GM19438 (cell line): Measurements from ENCODE around the gene PNLIPRP2.

Experiments
- ATAC-seq: cut with Tn5 transposase; IDR thresholded peaks from one replicate; pipeline ENCODE4 v1.9.1; 2021; ENCODE audit warnings: low read depth; ENCODE audit not compliant: unreplicated experiment

Gene PNLIPRP2

DNA sequence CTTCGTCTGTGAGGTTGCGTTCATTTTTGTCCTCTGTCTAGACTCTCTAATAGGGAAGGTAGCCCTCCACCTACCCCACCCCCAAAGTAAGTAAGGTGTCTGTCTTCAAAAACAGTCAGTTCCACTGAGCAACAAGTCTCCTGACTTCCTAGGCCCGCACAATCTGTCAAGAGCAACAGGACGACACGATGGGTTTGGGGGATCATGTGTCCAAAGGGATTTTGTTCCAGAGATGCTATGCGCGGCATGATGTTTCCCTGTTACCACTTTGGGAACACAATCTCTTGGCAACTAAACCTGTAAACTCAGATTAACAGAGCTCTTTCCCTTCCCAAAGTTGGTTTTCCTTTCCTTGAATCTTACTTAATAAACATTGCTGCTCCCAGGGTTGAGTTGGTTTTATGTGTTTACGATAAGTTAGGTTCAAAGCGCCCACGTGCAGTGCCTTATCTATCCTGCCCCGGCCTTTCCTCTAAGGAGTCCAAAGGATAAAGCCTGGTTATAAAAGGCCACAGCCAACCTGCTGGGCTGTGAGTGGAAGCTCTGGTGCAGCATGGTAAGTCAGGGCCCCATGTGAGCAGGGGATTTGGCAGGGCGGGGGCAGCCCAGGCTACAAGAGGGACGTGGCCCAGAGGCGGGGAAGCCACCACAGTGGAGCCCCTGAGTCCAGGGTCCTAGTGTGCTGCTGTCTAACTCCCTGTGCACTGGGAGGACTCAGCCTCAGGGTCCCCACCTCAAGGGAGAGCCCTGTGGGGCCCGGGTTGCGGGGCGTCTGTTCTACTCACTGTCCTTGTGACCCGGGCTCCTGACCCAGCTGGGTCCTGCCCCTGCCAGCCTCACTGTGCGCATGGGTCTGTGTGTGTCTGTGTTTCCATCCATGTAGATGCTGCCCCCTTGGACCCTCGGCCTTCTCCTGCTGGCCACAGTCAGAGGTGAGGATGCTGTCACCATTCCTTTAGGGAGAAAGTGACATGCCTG lies at the start of gene PNLIPRP2:
PNLIPRP2 (plus strand) TSS at position 531 of the 978 bp plus-strand sequence.
- ATAC-seq = no peak

DNA sequence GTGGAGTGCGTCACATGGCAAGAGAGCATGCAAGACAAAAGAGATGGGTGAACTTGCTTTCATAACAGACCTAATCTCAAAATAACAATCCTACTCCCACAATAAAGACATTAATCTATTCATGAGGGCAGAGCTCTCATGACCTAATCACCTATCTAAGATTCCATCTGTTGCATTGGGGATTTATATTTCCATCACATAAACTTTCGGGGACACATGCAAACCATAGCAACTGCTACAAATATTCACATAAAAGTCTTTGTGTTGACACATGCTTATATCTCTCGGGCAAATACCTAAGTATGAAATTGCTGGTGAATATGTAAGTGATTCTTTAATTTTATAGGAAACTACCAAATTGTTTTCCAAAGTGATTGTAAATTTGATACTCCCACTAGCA lies 46.0 kb upstream of the PNLIPRP2 start:
- no peak for ATAC-seq

- ATAC-seq = no peak
These were observed 32.7 kb upstream of the PNLIPRP2 start for GRCh38 chr10:116587878-116588591.

DNA sequence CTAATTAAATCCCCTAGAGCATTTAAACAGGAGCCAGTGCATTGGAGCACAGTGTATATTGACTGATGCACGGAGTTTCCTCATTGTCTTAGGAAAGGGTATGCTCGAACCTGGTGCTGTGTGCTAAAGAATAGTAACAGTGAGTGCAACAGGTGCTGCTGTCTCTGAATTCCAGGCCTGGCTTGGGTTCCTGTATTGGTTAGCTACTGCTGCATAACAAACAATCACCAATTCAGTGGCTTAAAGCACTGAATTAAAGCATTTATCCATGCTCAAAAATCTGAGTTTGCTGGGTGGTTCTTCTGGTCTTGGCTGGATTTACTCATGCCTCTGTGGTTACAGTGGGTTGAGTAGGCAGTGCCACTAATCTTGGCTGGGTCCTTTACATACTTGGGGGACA lies 31.8 kb upstream of the PNLIPRP2 start:
- ATAC-seq = no peak

- ATAC-seq = no peak
These were observed 30.8 kb upstream of the PNLIPRP2 start for GRCh38 chr10:116589926-116590325.

DNA sequence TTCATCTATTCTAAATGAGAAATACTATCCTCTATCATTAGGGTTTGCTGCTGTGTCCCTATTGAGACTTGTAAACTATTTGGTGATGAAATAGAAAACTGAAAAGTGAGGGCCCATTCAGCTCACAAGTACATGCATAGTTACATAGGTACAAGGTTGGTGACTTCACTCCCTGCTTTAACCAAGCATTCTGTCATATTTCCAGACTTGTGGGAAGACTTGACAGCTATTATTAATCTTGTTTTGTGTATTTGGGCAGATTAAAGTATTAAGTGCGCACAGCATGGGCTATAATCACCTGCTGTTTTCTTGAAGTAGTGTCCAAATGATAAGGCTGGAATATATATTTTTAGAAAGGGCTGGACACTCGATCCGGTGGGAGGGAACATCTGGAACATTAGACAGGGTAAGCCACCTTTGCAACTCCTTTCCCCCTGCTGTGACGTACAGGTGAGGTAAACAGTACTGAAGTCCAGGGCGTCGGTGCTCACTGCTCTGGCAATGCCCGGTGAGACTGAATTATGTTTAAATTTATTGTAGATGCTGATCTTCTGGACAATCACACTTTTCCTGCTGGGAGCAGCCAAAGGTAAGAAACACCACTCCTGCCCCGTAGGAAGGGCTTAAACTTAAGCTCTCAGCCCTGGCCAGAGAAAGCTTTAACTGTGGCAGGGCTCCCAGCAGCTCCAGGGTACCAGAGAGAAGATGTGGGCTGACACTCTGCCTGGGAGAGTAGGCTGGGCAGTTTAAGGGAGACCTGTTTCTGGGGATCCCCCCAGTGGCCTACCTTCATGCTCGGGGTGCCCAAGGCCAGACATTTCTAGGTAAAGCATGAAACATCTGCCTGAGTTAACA lies 29.9 kb upstream of the PNLIPRP2 start, which contains the start of gene PNLIPRP1:
PNLIPRP1 (plus strand) TSS at position 370 of the 855 bp plus-strand sequence; CDS start at position 541, 171 bp downstream.
- no peak for ATAC-seq

DNA sequence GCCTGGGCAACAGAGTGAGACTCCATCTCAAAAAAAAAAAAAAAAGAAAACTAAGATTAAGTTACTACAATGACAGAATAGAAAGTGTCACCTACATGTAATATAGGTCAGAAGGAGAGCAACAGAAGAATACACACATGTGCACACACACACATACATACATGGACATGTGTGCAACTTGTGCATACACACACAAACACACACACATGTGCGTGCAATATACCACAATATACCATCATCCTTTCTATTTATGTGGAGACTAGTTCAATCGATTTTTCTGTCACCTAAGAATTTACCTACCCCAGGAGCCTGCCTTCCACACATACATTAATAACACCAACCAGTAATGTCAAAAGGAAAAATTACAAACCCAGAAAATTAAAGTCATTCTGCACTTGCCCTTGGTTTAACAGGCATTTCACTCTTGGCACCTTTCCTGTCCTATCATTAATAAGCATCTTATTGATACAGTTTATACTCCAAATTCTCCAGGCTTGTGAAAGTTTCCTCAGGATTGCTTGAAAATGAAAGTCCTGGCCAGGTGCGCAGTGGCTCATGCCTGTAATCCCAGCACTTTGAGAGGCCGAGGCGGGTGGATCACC lies 27.5 kb upstream of the PNLIPRP2 start:
- ATAC-seq = no peak

DNA sequence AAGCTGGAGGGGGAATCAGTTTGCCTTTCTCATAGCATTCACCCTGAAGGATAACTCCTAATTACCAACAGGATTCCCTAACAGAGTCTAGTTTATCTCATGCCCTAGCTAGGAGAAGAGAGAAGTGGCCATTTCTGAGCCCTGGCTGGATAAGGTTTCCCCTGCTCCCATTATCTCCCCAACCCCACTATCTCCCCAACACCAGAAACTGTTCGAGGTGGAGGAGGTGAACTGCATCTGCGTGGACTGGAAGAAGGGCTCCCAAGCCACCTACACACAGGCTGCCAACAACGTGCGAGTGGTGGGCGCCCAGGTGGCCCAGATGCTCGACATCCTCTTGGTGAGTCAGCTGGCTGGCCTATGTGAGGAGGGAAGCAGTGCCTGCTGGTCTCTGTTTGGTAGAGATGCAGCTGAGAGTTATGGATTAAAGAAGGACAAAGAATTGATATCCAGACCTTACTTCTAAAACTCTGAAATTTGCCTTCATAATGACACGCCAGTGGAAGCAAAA lies 26.2 kb upstream of the PNLIPRP2 start:
- ATAC-seq = no peak

GRCh38 chr10:116596062-116596461 lies 24.7 kb upstream of the PNLIPRP2 start:
- no peak for ATAC-seq

GRCh38 chr10:116597543-116597942 lies 23.2 kb upstream of the PNLIPRP2 start:
- ATAC-seq = no peak

DNA sequence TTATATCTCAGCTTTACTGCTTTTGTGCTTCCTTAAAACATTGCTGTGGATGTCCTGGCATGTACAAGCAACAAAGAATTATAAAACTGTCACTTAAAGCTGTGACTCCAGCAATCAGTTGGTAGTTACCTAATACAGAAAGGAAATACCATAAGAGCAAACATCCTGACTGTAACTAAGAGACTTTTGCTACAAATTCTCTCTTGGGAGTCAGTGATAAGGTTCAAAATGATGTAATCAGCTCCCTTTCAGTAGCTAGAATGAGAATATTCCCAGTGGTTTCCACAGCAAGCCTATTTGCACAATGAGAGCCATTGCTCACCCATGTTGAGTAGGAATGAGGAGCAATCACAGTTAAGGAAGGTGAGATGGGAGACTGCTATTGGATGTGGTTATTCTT lies 22.4 kb upstream of the PNLIPRP2 start:
- no peak for ATAC-seq

- ATAC-seq = no peak
These were observed 20.8 kb upstream of the PNLIPRP2 start for GRCh38 chr10:116599991-116600390.

DNA sequence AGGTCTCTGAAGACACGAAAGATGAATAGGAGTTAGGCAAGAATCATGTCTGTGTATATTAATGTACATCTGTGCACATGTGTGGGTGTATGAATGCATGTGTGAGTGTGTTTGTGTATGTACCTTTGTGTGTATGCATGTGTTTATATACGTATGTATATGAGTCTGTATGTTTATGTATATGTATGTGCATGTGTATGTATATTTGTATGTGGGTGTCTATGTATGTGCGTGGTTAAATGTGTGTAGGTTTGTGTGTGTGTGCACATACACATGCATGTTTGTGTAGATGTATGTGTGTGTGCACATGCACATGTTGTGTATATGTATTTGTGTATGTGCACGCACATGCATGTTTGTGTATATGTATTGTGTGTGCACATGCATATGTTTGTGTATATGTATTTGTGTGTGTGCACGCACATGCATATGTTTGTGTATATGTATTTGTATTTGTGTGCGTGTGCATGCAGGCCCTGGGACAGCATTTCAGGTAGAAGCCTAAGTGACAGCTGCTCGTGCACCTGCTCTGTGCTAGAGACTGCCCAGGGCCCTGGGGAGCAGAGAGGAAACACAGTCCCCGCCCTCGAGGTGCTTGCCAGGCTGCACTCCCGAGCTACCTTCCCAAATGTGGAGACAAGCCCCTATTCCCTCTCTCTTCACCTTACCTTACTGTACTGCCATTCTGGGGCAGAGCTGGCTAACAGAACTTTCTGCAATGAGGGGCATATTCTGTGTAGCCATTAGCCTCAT lies 17.9 kb upstream of the PNLIPRP2 start:
- no peak for ATAC-seq

- no peak for ATAC-seq
These were observed 14.7 kb upstream of the PNLIPRP2 start for GRCh38 chr10:116606061-116606483.

- no peak for ATAC-seq
These were observed 13.4 kb upstream of the PNLIPRP2 start for GRCh38 chr10:116607336-116607735.

GRCh38 chr10:116608686-116609594 lies 11.8 kb upstream of the PNLIPRP2 start:
- peak; percentile 28 for ATAC-seq

DNA sequence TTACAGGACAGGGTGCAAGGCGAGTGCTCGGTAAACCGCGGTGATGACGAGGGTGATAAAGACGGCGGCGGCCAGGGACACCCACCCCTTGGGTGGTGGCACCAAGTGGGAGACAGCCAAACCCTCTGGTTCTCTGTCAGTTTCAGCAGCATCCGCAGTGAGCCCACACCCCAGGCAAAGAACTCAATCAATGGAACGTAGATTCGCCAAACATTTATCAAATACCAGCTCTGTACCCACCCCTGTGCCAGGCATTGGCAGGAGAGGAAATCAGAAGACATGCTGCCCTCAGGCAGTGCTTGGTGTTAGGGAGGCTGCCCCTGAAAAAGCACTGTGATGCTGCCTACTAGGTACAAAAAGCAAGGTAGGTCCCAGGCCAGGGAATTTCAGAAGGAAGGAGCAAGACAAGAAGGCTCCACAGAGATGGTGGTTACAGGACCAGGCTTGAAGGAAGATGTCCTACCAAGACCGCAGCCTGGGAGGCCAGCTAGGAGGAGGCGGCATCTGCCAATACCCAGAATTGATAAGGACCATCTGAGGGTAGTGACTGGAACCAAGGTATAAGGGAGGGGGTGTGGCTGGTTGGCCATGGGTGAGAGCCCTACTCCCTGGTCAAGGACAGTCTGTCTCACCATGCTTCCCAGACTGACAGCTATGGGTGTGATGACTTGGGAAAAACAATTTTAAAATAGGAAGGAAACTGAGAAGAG lies 10.2 kb upstream of the PNLIPRP2 start:
- no peak for ATAC-seq

GRCh38 chr10:116611153-116611545 lies 9.6 kb upstream of the PNLIPRP2 start:
- no peak for ATAC-seq
